H1 (cell line): ENCODE data around the gene ARHGAP32. TPM values are rescaled to one million over a fixed set of nuclear protein-coding genes. Genes with fewer than 3 reads are reported as not detected.

ENCODE experiments used
- CTCF ChIA-PET: fragments of 300-600 bp; sonication (Branson Sonifier 250); formaldehyde crosslinking; loops from one replicate; lab custom pipeline; 2021; ENCODE audit not compliant: partially characterized antibody; lab: Charles Lee
- POLR2A ChIA-PET: fragments of 300-600 bp; sonication (Branson Sonifier 250); formaldehyde crosslinking; loops from one replicate; lab custom pipeline; 2021; ENCODE audit warnings: inconsistent platforms; ENCODE audit not compliant: partially characterized antibody; lab: Charles Lee
- DNase-seq, 2 experiments: peaks; one replicate each; pipeline versions ENCODE4 v3.0.0 to v3.0.0-alpha.2; 2010 to 2022; ENCODE audit warnings: low spot score in 2 of 2, low read depth in 1 of 2, mixed read lengths in 1 of 2
- FAIRE-seq: peaks from 2 replicates; lab custom pipeline; 2011; peaks lifted over from hg19 to GRCh38; lab: Jason Lieb, UNC
- H2AFZ ChIP-seq: 2 replicates; pipeline ENCODE4 v1.8.1; 2012; ENCODE audit warnings: low read length, inconsistent platforms
- H2AK5ac ChIP-seq: 2 replicates; pipeline ENCODE4 v1.6.1; 2013; ENCODE audit warnings: low read depth, low read length
- H2BK120ac ChIP-seq: replicated peaks from 2 replicates; pipeline ENCODE3; 2013; ENCODE audit warnings: low read depth, low read length, inconsistent platforms
- H2BK12ac ChIP-seq: 2 replicates; pipeline ENCODE4 v1.6.1; 2013; ENCODE audit warnings: low read depth, low read length
- H2BK15ac ChIP-seq: 2 replicates; pipeline ENCODE4 v1.6.1; 2013; ENCODE audit warnings: low read length
- H2BK20ac ChIP-seq: 2 replicates; pipeline ENCODE4 v1.6.1; 2013; ENCODE audit warnings: low read length
- H2BK5ac ChIP-seq: 2 replicates; pipeline ENCODE4 v1.6.1; 2013; ENCODE audit warnings: low read depth, low read length
- H3K14ac ChIP-seq: 2 replicates; pipeline ENCODE4 v1.6.1; 2013; ENCODE audit warnings: inconsistent platforms; ENCODE audit not compliant: insufficient read length
- H3K18ac ChIP-seq: 2 replicates; pipeline ENCODE4 v1.6.1; 2013; ENCODE audit warnings: low read length; ENCODE audit errors: extremely low read depth
- H3K23ac ChIP-seq: 2 replicates; pipeline ENCODE4 v1.6.1; 2013; ENCODE audit warnings: inconsistent platforms; ENCODE audit not compliant: insufficient read length
- H3K23me2 ChIP-seq: 2 replicates; pipeline ENCODE4 v1.6.1; 2013; ENCODE audit warnings: low read depth, low read length
- H3K27ac ChIP-seq: 2 replicates; pipeline ENCODE4 v1.6.1; 2011; ENCODE audit warnings: low read depth, low read length, inconsistent platforms
- H3K27me3 ChIP-seq, 4 experiments: replicated peaks in 1 of 4; 1 replicate in 1 of 4; 2 replicates in 3 of 4; pipeline versions ENCODE4 v1.6.1 to v1.8.1; 2011 to 2013; ENCODE audit warnings: low read length in 3 of 4, mild to moderate bottlenecking in 3 of 4, inconsistent platforms in 2 of 4, mixed read lengths in 2 of 4, moderate library complexity in 1 of 4; ENCODE audit not compliant: control insufficient read depth in 3 of 4, insufficient read depth in 3 of 4; ENCODE audit errors: extremely low read depth in 1 of 4
- H3K36me3 ChIP-seq, 4 experiments: 2 replicates each; pipeline versions ENCODE4 v1.6.1 to v1.8.1; 2011 to 2013; ENCODE audit warnings: mild to moderate bottlenecking in 4 of 4, low read length in 3 of 4, moderate library complexity in 2 of 4, control low read depth in 1 of 4, inconsistent platforms in 1 of 4; ENCODE audit not compliant: insufficient read depth in 4 of 4, control insufficient read depth in 2 of 4
- H3K4ac ChIP-seq: replicated peaks from 2 replicates; pipeline ENCODE3; 2013; ENCODE audit warnings: low read length, low read depth, mixed read lengths, inconsistent platforms; ENCODE audit not compliant: insufficient read length
- H3K4me1 ChIP-seq, 4 experiments: replicated peaks in 1 of 4; 1 replicate in 1 of 4; 2 replicates in 3 of 4; pipeline versions ENCODE4 v1.6.1 to v1.8.1; 2011 to 2013; ENCODE audit warnings: low read length in 3 of 4, inconsistent platforms in 2 of 4, mixed read lengths in 1 of 4; ENCODE audit not compliant: insufficient read depth in 4 of 4, control insufficient read depth in 3 of 4
- H3K4me2 ChIP-seq, 2 experiments: 2 replicates each; pipeline versions ENCODE4 v1.6.1 to v1.8.1; 2011 to 2013; ENCODE audit warnings: low read depth in 2 of 2, low read length in 2 of 2, control low read depth in 1 of 2, inconsistent platforms in 1 of 2, mild to moderate bottlenecking in 1 of 2; ENCODE audit not compliant: insufficient read depth in 1 of 2
- H3K4me3 ChIP-seq, 4 experiments: fragments of 200-600, 300-600 bp in 1 of 4; sonication (generic), shearing (Covaris generic), sonication (Bioruptor Twin) in 1 of 4; 2 replicates each; pipeline versions ENCODE4 v1.5.1 to v1.8.1; 2011 to 2016; ENCODE audit warnings: low read length in 4 of 4, low read depth in 3 of 4, control low read depth in 2 of 4, inconsistent platforms in 2 of 4, mild to moderate bottlenecking in 2 of 4, mixed read lengths in 1 of 4, moderate library complexity in 1 of 4; ENCODE audit not compliant: insufficient read depth in 2 of 4; ENCODE audit errors: extremely low read depth in 1 of 4
- H3K56ac ChIP-seq: replicated peaks from 2 replicates; pipeline ENCODE3; 2013; ENCODE audit warnings: low read depth, mild to moderate bottlenecking, mixed read lengths, low read length, inconsistent platforms; ENCODE audit not compliant: insufficient read length
- H3K79me1 ChIP-seq: 2 replicates; pipeline ENCODE4 v1.6.1; 2013; ENCODE audit warnings: low read depth, low read length, control low read depth
- H3K79me2 ChIP-seq, 2 experiments: 2 replicates each; pipeline versions ENCODE4 v1.6.1 to v1.8.1; 2012 to 2013; ENCODE audit warnings: low read length in 2 of 2, mild to moderate bottlenecking in 2 of 2, inconsistent platforms in 1 of 2; ENCODE audit not compliant: insufficient read depth in 2 of 2, control insufficient read depth in 1 of 2
- H3K9ac ChIP-seq, 4 experiments: replicated peaks in 1 of 4; 1 replicate in 1 of 4; 2 replicates in 3 of 4; pipeline versions ENCODE4 v1.6.1 to v1.8.1; 2011 to 2013; ENCODE audit warnings: low read depth in 3 of 4, low read length in 3 of 4, control low read depth in 2 of 4, mild to moderate bottlenecking in 2 of 4, moderate library complexity in 2 of 4, inconsistent platforms in 1 of 4; ENCODE audit errors: extremely low read depth in 1 of 4
- H3K9me3 ChIP-seq, 2 experiments: 2 replicates each; pipeline versions ENCODE4 v1.6.1 to v1.8.1; 2012 to 2013; ENCODE audit warnings: mild to moderate bottlenecking in 2 of 2, moderate library complexity in 2 of 2, control low read depth in 1 of 2, inconsistent platforms in 1 of 2, low read depth in 1 of 2, low read length in 1 of 2, mixed read lengths in 1 of 2; ENCODE audit not compliant: insufficient read depth in 2 of 2
- H4K20me1 ChIP-seq, 2 experiments: replicated peaks in 1 of 2; 2 replicates each; pipeline versions ENCODE3 to v1.8.1; 2011 to 2013; ENCODE audit warnings: inconsistent platforms in 2 of 2, low read length in 2 of 2, mild to moderate bottlenecking in 1 of 2; ENCODE audit not compliant: insufficient read depth in 2 of 2, control insufficient read depth in 1 of 2
- H4K5ac ChIP-seq: 2 replicates; pipeline ENCODE4 v1.6.1; 2013; ENCODE audit warnings: low read length, low read depth, mixed read lengths, inconsistent platforms; ENCODE audit not compliant: insufficient read length
- H4K8ac ChIP-seq: 2 replicates; pipeline ENCODE4 v1.8.0; 2013; ENCODE audit warnings: mild to moderate bottlenecking, moderate library complexity, low read length, inconsistent platforms; ENCODE audit not compliant: insufficient read depth; ENCODE audit errors: extremely low read depth
- H4K91ac ChIP-seq: replicated peaks from 2 replicates; pipeline ENCODE3; 2013; ENCODE audit warnings: low read length, mixed read lengths, inconsistent platforms; ENCODE audit not compliant: insufficient read length
- KDM1A ChIP-seq: fragments of 200-600, 300-600 bp; sonication (generic); IDR thresholded peaks from 2 replicates; pipeline ENCODE4 v1.7.1; 2016; ENCODE audit warnings: mild to moderate bottlenecking, low read length, borderline replicate concordance
- SP2 ChIP-seq: IDR thresholded peaks from 2 replicates; pipeline ENCODE4 v1.6.1; 2012; ENCODE audit warnings: mild to moderate bottlenecking, low read length, inconsistent platforms
- TEAD4 ChIP-seq: IDR thresholded peaks from 2 replicates; pipeline ENCODE4 v1.6.1; 2012; ENCODE audit warnings: low read depth, low read length, inconsistent platforms, mixed read lengths
- WGBS, 2 experiments: shearing (Covaris generic) in 1 of 2; methylation state at CpG; one replicate each; pipeline versions ENCODE4 v1.1.6 to v1.1.7; 2013 to 2015; ENCODE audit warnings: low lambda C conversion rate in 2 of 2, mixed read lengths in 2 of 2, inconsistent platforms in 1 of 2, low coverage in 1 of 2, missing lambda C conversion rate in 1 of 2; ENCODE audit not compliant: insufficient replicate concordance in 2 of 2, insufficient coverage in 1 of 2, insufficient read length in 1 of 2; ENCODE audit errors: extremely low coverage in 1 of 2, missing lambda C conversion rate in 1 of 2; 5-methylcytosine and 5-hydroxymethylcytosine counted together
- polyA plus RNA-seq, 7 experiments: library from polyadenylated mRNA; depleted of rRNA in 3 of 7; stranded (reverse) in 5 of 7; unstranded in 2 of 7; fragments of >200 nt in 5 of 7; fragments of 200-250 nt in 2 of 7; gene quantifications; 1 replicate in 5 of 7; 2 replicates in 1 of 7; 4 replicates in 1 of 7; pipeline versions ENCODE4 v1.2.1 to v1.2.3, GENCODE V29; 2011 to 2013; ENCODE audit warnings: missing spikeins in 2 of 7, mixed read lengths in 2 of 7
- total RNA-seq: library from RNA; stranded (reverse); fragmentation: NEBNext Ultra II Directional; extraction: Animal tissue kit (Norgen Biotek cat#: 25700); gene quantifications from 2 replicates; pipeline ENCODE4 v1.2.1, GENCODE V29; 2021
- TF ChIP-seq, protein P1 (sequence below): IDR thresholded peaks from 2 replicates; pipeline ENCODE4 v1.6.1; 2011; ENCODE audit warnings: low read depth, mild to moderate bottlenecking, low read length; ENCODE audit not compliant: insufficient read depth
- TF ChIP-seq, protein P2 (sequence below): IDR thresholded peaks from 2 replicates; pipeline ENCODE4 v1.6.1; 2012; ENCODE audit warnings: inconsistent platforms

Gene ARHGAP32
- total and polyA plus RNA-seq, 2 of the 8 experiments (the other 6 are each of a cell fraction or from before 2014, with no cell fraction given), result 13.7 to 30.0 TPM

DNA sequence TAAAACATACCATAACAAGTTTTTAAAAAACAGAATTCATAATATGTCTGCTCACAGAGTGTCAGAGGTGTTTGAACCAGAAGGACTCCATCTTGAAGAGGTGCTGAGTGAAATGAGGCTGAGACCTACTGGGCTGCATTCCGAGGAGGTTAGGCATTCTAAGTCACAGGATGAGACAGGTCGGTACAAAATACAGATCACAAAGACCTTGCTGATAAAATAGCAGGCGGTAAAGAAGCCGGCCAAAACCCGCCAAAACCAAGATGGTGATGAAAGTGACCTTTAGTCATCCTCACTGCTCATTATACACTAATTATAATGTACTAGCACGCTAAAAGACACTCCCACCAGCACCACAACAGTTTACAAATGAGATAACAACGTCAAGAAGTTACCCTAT is 116.4 kb downstream of the ARHGAP32 start:
- H4K5ac ChIP-seq, result no peak overlapping the region
- H2BK5ac ChIP-seq, result no peak overlapping the region
- H3K4me2 ChIP-seq, result no peak overlapping the region
- no peak overlapping the region for H2BK15ac ChIP-seq
- no peak overlapping the region for H2BK120ac ChIP-seq
- H3K4me1 ChIP-seq, result peaks cover 0 to 3% (median 0%) of the 10 kb centered on the region in 4 experiments; a peak in 1 of 7 replicates
- no peaks in the 10 kb centered on the region for H3K23me2 ChIP-seq
- H3K23ac ChIP-seq, result no peak overlapping the region
- no peak overlapping the region for H3K14ac ChIP-seq
- H4K8ac ChIP-seq, result no peak overlapping the region
- no peak overlapping the region for H3K4ac ChIP-seq
- no peaks in the 10 kb centered on the region for H4K20me1 ChIP-seq
- H3K36me3 ChIP-seq, result no peaks in the 10 kb centered on the region
- no peak overlapping the region for H3K27ac ChIP-seq
- peaks cover 3% of the 10 kb centered on the region; the same call in 1 of the 2 replicates for H3K79me1 ChIP-seq
- no peak overlapping the region for H3K4me3 ChIP-seq
- no peak overlapping the region for H3K9ac ChIP-seq
- H3K18ac ChIP-seq, result no peak overlapping the region
- no peak overlapping the region for H3K56ac ChIP-seq
- DNase-seq (no peak), FAIRE-seq (no peak)
- no peak for TF ChIP-seq SP2
- TF ChIP-seq, protein P1, sequence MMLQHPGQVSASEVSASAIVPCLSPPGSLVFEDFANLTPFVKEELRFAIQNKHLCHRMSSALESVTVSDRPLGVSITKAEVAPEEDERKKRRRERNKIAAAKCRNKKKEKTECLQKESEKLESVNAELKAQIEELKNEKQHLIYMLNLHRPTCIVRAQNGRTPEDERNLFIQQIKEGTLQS, result no peak
- TF ChIP-seq, protein P2, sequence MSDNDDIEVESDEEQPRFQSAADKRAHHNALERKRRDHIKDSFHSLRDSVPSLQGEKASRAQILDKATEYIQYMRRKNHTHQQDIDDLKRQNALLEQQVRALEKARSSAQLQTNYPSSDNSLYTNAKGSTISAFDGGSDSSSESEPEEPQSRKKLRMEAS, result no peak
- peak; percentile 23; the same call in 1 of the 2 replicates for TF ChIP-seq TEAD4
- no peak for TF ChIP-seq KDM1A
- no peak overlapping the region for H2AK5ac ChIP-seq
- H2AFZ ChIP-seq, result no peak overlapping the region
- H2BK20ac ChIP-seq, result no peak overlapping the region
- H3K27me3 ChIP-seq, result peaks cover 0 to 1% (median 0%) of the 10 kb centered on the region in 4 experiments; a peak in 1 of 7 replicates
- ChIA-PET POLR2A (no interaction called here), CTCF (no interaction called here)
- H3K79me2 ChIP-seq, result peaks cover 0 to 2% of the 10 kb centered on the region in 2 experiments; a peak in 1 of 4 replicates
- H2BK12ac ChIP-seq, result no peak overlapping the region
- H3K9me3 ChIP-seq, result no peaks in the 10 kb centered on the region
- H4K91ac ChIP-seq, result no peak overlapping the region
- 89% methylated on average over 7 of the region's 7 CpGs; no CpG with 5 or more reads in 1 of the 2 experiments for WGBS, 2 experiments
